Loucy (cell line): ENCODE measurements around the gene SSBP4.

Source experiments
- H2AFZ ChIP-seq: fragments of 200-600 bp; sonication (generic); 2 replicates; pipeline ENCODE4 v1.6.0; 2016; ENCODE audit warnings: antibody characterized with exemption, mild to moderate bottlenecking, low read length, moderate library complexity
- H3F3A ChIP-seq: fragments of 200-600 bp; 2 replicates; pipeline ENCODE4 v1.6.0; 2016; ENCODE audit warnings: antibody characterized with exemption, low read depth, mild to moderate bottlenecking
- H3K27me3 ChIP-seq: fragments of 200-600 bp; sonication (generic); 2 replicates; pipeline ENCODE4 v1.6.1; 2014; ENCODE audit warnings: low read length, mild to moderate bottlenecking; ENCODE audit not compliant: insufficient read depth, poor library complexity, severe bottlenecking
- H3K36me3 ChIP-seq: fragments of 200-600 bp; sonication (generic); 2 replicates; pipeline ENCODE4 v1.6.1; 2016; ENCODE audit warnings: low read length; ENCODE audit not compliant: insufficient read depth
- H3K4me1 ChIP-seq: fragments of 200-600 bp; sonication (generic); 2 replicates; pipeline ENCODE4 v1.5.1; 2014; ENCODE audit warnings: low read length, mild to moderate bottlenecking; ENCODE audit not compliant: insufficient read depth, poor library complexity, severe bottlenecking
- H3K4me2 ChIP-seq: fragments of 200-600 bp; sonication (generic); 2 replicates; pipeline ENCODE4 v1.6.0; 2014; ENCODE audit warnings: antibody characterized with exemption, low read length, low read depth, mild to moderate bottlenecking; ENCODE audit not compliant: poor library complexity, severe bottlenecking
- H3K4me3 ChIP-seq: fragments of 200-600 bp; sonication (generic); 2 replicates; pipeline ENCODE4 v1.5.1; 2014; ENCODE audit warnings: low read length, mild to moderate bottlenecking, mixed read lengths; ENCODE audit not compliant: poor library complexity, severe bottlenecking
- H3K79me2 ChIP-seq: fragments of 200-600 bp; sonication (generic); 2 replicates; pipeline ENCODE4 v1.6.1; 2014; ENCODE audit warnings: low read length; ENCODE audit not compliant: insufficient read depth
- H3K9ac ChIP-seq: fragments of 200-600 bp; sonication (generic); 2 replicates; pipeline ENCODE4 v1.6.0; 2014; ENCODE audit warnings: mild to moderate bottlenecking, low read depth, low read length, moderate library complexity; ENCODE audit not compliant: poor library complexity, severe bottlenecking
- H3K9me2 ChIP-seq: fragments of 200-600 bp; sonication (generic); replicated peaks from 2 replicates; pipeline ENCODE4 v1.6.1; 2016; ENCODE audit warnings: low read depth, low read length, mixed read lengths
- H3K9me3 ChIP-seq: fragments of 200-600 bp; sonication (generic); 2 replicates; pipeline ENCODE4 v1.6.1; 2014; ENCODE audit warnings: mild to moderate bottlenecking, antibody characterized with exemption, low read length, low read depth; ENCODE audit not compliant: insufficient read depth
- H4K20me1 ChIP-seq: fragments of 200-600 bp; sonication (generic); 2 replicates; pipeline ENCODE4 v1.6.0; 2014; ENCODE audit warnings: antibody characterized with exemption, low read length, mild to moderate bottlenecking; ENCODE audit not compliant: insufficient read depth, poor library complexity, severe bottlenecking
- CTCF ChIP-seq: fragments of 200-600 bp; sonication (generic); conservative IDR thresholded peaks from 2 replicates; pipeline ENCODE4 v1.5.1; 2014; ENCODE audit warnings: mild to moderate bottlenecking, antibody characterized with exemption, low read length
- EZH2phosphoT487 ChIP-seq: fragments of 200-600 bp; IDR thresholded peaks from 2 replicates; pipeline ENCODE4 v1.6.1; 2018; ENCODE audit warnings: antibody characterized with exemption, mild to moderate bottlenecking, moderate library complexity, borderline replicate concordance

Gene SSBP4

GRCh38 chr19:18389726-18390064, 29.5 kb upstream of the SSBP4 start:
- Histone ChIP-seq H3K9ac (no peak overlapping the region), H3K4me1 (no peaks in the 10 kb centered on the region), H4K20me1 (no peaks in the 10 kb centered on the region), H3F3A (no peaks in the 10 kb centered on the region), H3K27me3 (no peaks in the 10 kb centered on the region), H3K4me3 (no peak overlapping the region), H3K36me3 (no peaks in the 10 kb centered on the region), H3K9me2 (no peaks in the 10 kb centered on the region), H3K4me2 (no peak overlapping the region), H3K9me3 (no peaks in the 10 kb centered on the region), H3K79me2 (no peaks in the 10 kb centered on the region), H2AFZ (no peak overlapping the region)
- TF ChIP-seq EZH2phosphoT487 (no peak), CTCF (no peak)

- Histone ChIP-seq H3K36me3 (no peaks in the 10 kb centered on the region), H3F3A (no peaks in the 10 kb centered on the region), H2AFZ (no peak overlapping the region), H3K4me2 (no peak overlapping the region), H4K20me1 (no peaks in the 10 kb centered on the region), H3K79me2 (no peaks in the 10 kb centered on the region), H3K27me3 (no peaks in the 10 kb centered on the region), H3K9ac (no peak overlapping the region), H3K4me3 (no peak overlapping the region), H3K9me2 (no peaks in the 10 kb centered on the region), H3K4me1 (no peaks in the 10 kb centered on the region), H3K9me3 (no peaks in the 10 kb centered on the region)
- TF ChIP-seq EZH2phosphoT487, result no peak
- TF ChIP-seq CTCF, result no peak
Measured at GRCh38 chr19:18390065-18390907, 28.9 kb upstream of the SSBP4 start.

- Histone ChIP-seq H4K20me1 (no peaks in the 10 kb centered on the region), H3F3A (no peaks in the 10 kb centered on the region), H3K9ac (no peak overlapping the region), H3K9me2 (no peaks in the 10 kb centered on the region), H3K9me3 (no peaks in the 10 kb centered on the region), H3K36me3 (no peaks in the 10 kb centered on the region), H3K79me2 (no peaks in the 10 kb centered on the region), H3K4me2 (no peak overlapping the region), H2AFZ (no peak overlapping the region), H3K4me1 (no peaks in the 10 kb centered on the region), H3K4me3 (no peak overlapping the region), H3K27me3 (no peaks in the 10 kb centered on the region)
- no peak for TF ChIP-seq CTCF
- no peak for TF ChIP-seq EZH2phosphoT487
Measured at GRCh38 chr19:18391509-18392075, 27.6 kb upstream of the SSBP4 start.
